GM19468 (cell line): ENCODE data around the gene ZNF581.
A peak's percentile ranks its signal among the peaks of the same experiment; 100 is the strongest.

Experiments used
- ATAC-seq: cut with Tn5 transposase; IDR thresholded peaks from one replicate; pipeline ENCODE4 v1.9.1; 2021; ENCODE audit warnings: mild to moderate bottlenecking, moderate library complexity, moderate number of reproducible peaks; ENCODE audit not compliant: unreplicated experiment; ENCODE audit errors: extremely low read depth

ZNF581 gene

DNA sequence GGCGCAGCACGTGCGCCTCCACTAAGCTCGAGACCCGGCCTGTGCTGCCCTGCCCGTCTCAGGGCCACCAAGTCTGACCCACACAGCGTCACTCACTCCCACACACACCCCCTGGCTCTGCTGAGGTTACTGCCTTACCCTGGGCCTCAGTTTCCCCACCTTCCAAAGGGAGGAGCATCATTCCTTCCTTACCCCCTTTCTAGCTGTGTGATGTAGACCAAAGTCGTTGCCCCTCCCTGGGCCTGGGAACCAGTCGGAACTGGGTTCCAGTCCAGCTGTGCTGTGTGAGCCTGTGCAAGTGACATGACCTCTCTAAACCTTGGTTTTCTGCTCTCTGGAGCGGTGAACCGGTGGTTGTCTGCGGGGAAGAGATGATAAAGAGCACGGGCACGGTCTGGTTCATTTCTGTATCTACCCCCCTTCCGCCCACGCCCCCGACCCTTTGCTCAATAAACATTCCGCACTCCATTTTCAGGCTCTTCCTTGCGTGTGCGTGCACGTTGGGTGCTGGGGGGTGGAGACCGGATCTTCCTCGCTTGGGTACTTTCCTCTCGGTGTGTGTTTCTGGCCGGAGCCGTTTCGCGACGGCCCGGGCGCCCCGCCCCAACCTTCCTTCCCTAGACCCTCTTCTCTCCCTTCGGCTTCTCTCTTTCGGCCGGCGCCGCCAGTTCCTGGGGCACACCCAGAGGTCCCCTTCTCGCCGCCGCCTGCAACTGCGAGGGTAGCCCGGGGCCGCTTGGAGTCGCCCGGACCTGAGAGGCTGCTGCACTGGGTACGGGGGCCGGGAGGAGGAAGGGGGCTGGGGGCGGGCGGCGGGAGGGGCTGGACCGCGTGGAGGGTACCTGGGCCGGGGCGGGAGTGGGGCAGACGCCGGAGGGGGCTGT is at the start of gene ZNF581:
Gene ZNF581, plus strand, starts transcription at position 647 of the 884 bp plus-strand sequence. CDS start 923 bp downstream, outside the sequence.
- ATAC-seq: no peak

GRCh38 chr19:55594996-55595545 is 48.4 kb upstream of the ZNF581 start:
- ATAC-seq: no peak

DNA sequence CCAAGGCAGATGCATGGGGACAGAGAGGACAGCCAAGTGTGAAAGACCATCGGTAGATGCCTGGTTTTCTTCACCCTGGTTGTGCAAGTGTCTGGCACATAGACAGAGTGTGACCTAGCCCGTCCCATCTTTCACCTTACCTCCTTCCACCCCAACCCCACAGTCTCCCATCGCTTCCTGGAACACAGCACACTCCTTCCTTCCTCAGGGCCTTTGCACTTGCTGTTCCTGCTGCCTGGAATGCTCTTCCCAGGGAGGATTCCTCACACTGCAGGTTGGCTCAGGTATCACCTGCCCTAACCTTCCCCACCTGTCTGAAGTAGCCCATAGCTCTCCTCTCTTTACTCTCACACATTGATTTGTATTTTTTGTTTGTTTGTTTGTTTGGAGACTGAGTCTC is 47.1 kb upstream of the ZNF581 start:
- no peak for ATAC-seq

DNA sequence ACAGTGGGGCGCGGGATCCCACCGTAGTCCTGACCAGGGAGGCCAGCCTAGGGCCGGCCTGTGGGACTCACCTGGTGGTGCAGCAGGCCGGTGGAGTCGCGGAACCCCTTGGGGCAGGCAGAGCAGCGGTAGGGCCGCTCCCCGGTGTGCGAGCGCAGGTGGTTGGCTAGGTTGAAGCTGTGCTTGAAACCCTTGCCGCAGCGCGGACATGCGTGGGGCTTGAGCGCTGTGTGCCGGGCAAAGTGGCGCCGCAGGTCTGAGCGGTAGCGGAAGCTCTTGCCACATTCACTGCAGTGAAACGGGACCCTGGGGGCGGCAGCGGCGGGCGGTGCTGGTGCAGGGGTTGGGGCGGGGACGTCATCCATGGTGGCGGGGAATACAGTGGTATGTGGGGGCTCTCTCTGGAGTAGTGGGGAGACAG is 45.9 kb upstream of the ZNF581 start:
- no peak for ATAC-seq

- no peak for ATAC-seq
These were observed 45.4 kb upstream of the ZNF581 start for GRCh38 chr19:55598034-55598433.

GRCh38 chr19:55598719-55599467 is 44.6 kb upstream of the ZNF581 start:
- peak; percentile 33 for ATAC-seq

DNA sequence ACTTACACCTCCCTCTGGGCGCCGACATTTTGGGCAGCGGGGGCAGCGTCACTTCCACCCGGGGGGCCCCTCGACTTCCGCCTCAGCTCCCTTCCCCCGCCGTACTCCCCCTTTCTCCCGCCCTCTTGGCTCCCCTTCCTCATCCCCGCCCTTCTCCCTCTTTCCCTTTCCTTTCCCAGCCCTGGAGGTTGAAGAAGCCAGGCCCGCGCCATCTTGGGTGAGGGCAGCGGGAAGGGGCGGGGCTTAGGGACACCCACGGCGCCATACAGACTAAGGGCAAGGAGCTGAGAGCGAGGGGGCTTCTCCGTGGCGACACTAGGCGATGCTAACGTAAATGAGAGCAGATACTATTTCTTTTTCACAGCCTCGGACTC is 44.0 kb upstream of the ZNF581 start, which contains the start of gene FIZ1:
Gene FIZ1, minus strand, starts transcription at position 50 of the 374 bp plus-strand sequence. CDS start 1,652 bp downstream, outside the sequence.
- ATAC-seq: peak; percentile 35

GRCh38 chr19:55599842-55600661 is 43.4 kb upstream of the ZNF581 start, which contains the start of gene ZNF524:
ZNF524 (plus strand) TSS chr19:55600288; CDS start chr19:55602113, 1,825 bp downstream.
- peak; percentile 18 for ATAC-seq

DNA sequence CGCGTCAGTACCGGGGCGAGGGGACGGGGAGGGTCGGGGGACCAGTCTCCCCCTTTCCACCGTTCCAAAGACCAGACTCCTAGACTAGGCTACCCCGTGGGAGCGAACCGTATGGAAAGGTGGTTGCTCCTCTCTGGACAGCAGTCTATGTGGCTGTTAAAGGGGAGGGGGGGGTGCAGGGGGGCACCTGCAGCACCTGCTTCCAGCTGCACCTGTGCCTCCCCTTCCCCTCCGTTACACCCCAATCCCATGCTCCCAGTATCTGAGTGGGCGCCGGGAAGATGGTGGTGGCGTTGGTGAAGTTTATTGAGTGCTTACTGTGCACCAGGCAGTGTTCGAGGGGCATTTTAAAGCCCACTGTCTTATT is 42.8 kb upstream of the ZNF581 start:
- no peak for ATAC-seq

GRCh38 chr19:55601084-55601483 is 42.4 kb upstream of the ZNF581 start:
- ATAC-seq: no peak

DNA sequence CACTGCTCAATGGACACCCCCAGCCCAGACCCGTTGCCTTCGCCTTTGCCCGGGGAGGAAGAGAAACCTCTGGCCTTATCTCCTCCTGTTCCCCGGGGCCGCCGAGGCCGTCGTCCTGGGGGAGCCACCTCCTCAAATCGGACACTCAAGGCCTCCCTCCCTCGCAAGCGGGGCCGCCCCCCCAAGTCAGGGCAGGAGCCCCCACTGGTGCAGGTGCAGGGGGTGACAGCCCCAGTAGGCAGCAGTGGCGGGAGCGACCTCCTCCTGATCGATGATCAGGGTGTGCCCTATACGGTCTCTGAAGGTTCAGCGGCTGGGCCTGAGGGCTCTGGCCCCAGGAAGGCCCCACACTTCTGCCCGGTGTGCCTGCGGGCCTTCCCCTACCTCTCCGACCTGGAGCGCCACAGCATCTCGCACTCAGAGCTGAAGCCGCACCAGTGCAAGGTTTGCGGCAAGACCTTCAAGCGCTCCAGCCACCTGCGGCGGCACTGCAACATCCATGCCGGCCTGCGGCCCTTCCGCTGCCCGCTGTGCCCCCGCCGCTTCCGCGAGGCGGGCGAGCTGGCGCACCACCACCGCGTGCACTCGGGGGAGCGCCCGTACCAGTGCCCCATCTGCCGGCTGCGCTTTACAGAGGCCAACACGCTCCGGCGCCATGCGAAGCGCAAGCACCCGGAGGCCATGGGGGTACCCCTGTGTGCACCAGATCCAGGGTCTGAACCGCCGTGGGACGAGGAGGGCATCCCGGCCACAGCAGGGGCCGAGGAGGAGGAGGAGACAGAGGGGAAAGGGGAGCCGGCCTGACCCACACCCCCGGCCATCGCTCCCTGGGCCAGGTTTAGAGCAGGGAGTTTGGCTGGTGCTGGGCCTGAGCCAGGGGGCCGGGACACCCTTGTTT is 41.1 kb upstream of the ZNF581 start:
- no peak for ATAC-seq

- no peak for ATAC-seq
These were observed 40.3 kb upstream of the ZNF581 start for GRCh38 chr19:55603115-55603514.

GRCh38 chr19:55603581-55604292 is 39.7 kb upstream of the ZNF581 start:
- ATAC-seq: no peak

DNA sequence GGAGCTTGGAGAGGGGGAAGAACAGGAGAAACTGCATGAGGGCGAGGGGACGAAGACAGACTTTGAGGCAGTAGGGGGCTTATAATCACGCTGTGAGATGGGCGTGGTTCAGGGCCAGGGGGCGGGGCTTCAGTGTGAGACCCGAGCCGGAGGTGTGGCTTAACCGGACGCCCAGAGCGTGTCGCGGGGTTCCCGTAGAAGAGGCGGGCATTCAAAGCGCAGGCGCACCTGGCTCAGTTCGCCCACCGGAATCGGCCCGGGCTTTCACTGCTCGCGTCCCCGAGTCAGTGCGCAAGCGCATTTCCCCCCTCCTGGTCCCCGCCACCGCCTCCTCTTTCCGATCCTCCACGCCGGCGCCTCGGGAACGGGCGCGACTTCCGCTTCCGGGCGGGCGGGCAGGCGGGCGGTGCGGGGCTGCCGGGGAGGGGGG is 38.2 kb upstream of the ZNF581 start:
- ATAC-seq: peak; percentile 83

DNA sequence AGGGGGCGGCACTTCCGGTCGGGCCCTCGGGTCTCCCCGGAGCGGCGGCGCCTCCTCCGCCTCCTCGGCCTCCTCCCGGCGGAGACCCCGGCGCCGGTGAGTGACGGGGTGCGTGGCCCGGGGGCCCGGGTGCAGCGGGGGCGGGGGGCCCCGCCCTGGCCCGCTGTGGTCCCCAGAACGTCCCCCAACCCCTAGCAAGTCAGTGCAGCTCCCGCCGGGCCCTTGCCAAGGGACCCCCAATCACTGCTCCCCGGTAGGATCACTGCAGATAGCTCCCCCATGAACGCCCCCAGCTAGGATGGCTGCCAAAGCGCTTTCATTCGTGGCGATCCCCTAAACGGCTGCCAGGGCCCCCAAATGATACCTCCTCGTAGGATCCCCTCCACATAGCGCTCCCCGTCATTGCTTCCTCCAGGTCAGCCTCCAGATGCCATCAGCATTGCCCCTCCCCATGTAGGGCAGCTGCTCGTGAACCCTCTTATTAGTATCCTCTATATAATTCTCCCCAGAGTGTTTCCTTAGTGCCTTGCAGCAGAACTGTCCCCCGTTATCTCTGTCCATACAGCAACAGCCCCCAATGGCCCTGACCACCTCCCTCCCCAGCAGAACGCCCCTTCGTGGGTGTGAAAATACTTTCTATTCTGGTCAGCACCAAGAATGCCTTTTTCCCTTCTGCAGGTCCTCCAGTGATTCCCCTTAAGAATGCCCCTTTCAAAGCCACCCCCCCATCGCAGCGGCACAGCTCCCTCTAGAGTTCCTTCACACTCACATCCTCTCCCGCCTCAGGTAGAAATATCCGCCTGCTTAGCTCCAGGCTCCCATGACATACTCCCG is 37.6 kb upstream of the ZNF581 start, which contains the start of gene ZNF865:
Gene ZNF865, plus strand, starts transcription at position 11 of the 834 bp plus-strand sequence. CDS start 7,972 bp downstream, outside the sequence.
- no peak for ATAC-seq

- no peak for ATAC-seq
These were observed 37.0 kb upstream of the ZNF581 start for GRCh38 chr19:55606471-55606787.

DNA sequence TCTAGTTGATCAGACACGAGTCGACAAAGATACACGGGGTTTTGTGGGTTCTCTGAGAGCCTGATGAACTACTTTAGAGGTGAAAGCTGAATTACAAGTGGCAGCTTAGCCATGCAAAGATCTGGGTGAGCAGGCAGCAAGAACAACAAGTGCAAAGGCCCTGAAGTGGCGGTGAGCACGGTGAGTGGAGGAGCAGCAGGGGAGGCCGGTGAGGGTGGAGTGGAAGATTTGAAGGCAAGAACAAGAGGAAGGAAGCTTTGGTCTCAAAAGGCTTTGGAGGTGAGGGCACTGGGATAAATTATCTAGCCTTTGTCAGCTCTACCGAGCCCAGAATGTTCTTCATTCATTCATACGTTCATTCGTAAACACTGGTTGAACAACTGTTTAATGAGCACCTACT is 36.6 kb upstream of the ZNF581 start:
- no peak for ATAC-seq
